Neural crest cell (in vitro differentiated cells): Measurements from ENCODE around the gene SGO1. TPM values are rescaled to one million over a fixed set of nuclear protein-coding genes. Genes with fewer than 3 reads are reported as not detected.

Source experiments
- DNase-seq: peaks from one replicate; pipeline ENCODE4 v3.0.0; 2021; ENCODE audit warnings: low read depth, mixed read lengths, low spot score
- H3K27ac Mint-ChIP-seq: one replicate; pipeline ENCODE4 v1.8.0; 2021; ENCODE audit warnings: mild to moderate bottlenecking, mixed read lengths; ENCODE audit not compliant: unreplicated experiment
- H3K27me3 Mint-ChIP-seq: 2 replicates; pipeline ENCODE4 v1.8.0; 2021; ENCODE audit warnings: low read depth, mild to moderate bottlenecking, mixed read lengths
- H3K36me3 Mint-ChIP-seq: 2 replicates; pipeline ENCODE4 v1.8.0; 2021; ENCODE audit warnings: low read depth, mild to moderate bottlenecking, mixed read lengths
- H3K4me1 Mint-ChIP-seq: 2 replicates; pipeline ENCODE4 v1.8.0; 2021; ENCODE audit warnings: mixed read lengths
- H3K4me3 Mint-ChIP-seq: one replicate; pipeline ENCODE4 v1.8.0; 2021; ENCODE audit warnings: mild to moderate bottlenecking, mixed read lengths
- H3K9me3 Mint-ChIP-seq: 2 replicates; pipeline ENCODE4 v1.8.0; 2021; ENCODE audit warnings: mixed read lengths
- CTCF ChIP-seq: fragments of 200-600 bp; sonication (generic); conservative IDR thresholded peaks from 2 replicates; pipeline ENCODE4 v1.5.0; 2021; ENCODE audit warnings: antibody characterized with exemption, mild to moderate bottlenecking
- long read RNA-seq: library from polyadenylated mRNA; unstranded; transcript quantifications from one replicate; pipeline ENCODE4 v2.0.0, GENCODE V29; 2020
- total RNA-seq: library from RNA; stranded (reverse); gene quantifications from 2 replicates; pipeline ENCODE4 v1.2.1, GENCODE V29; 2021

Gene SGO1
- total RNA-seq: 33.3 and 34.8 TPM in 2 replicates
- long read RNA-seq, partial matches to known transcripts: 33 of 56 reads
- long read RNA-seq, other reads (novel, unspliced or antisense): 15 of 56 reads

- H3K4me3 Mint-ChIP-seq: no peak within 1 kb of the TSS
- peak; percentile 97 for DNase-seq
- peaks cover 3% of the 10 kb centered on the region for H3K36me3 Mint-ChIP-seq
- no peaks in the 10 kb centered on the region for H3K4me1 Mint-ChIP-seq
- TF ChIP-seq CTCF: no peak
- no peaks in the 10 kb centered on the region for H3K9me3 Mint-ChIP-seq
- H3K27ac Mint-ChIP-seq: no peak within 1 kb of the TSS
- H3K27me3 Mint-ChIP-seq: peaks cover 2% of the 10 kb centered on the region
Measured at GRCh38 chr3:20185679-20186599, at the start of gene SGO1. Gene SGO1, minus strand, starts transcription at chr3:20186206. Its CDS starts 2,179 bp downstream, at chr3:20184027.

- no peaks in the 10 kb centered on the region for H3K9me3 Mint-ChIP-seq
- no peaks in the 10 kb centered on the region for H3K4me1 Mint-ChIP-seq
- no peak for DNase-seq
- H3K4me3 Mint-ChIP-seq: no peak overlapping the region
- H3K27me3 Mint-ChIP-seq: no peaks in the 10 kb centered on the region
- H3K27ac Mint-ChIP-seq: no peak overlapping the region
- no peak for TF ChIP-seq CTCF
- no peaks in the 10 kb centered on the region for H3K36me3 Mint-ChIP-seq
Measured at GRCh38 chr3:20235796-20236195, 49.8 kb upstream of the SGO1 start.

- Mint-ChIP-seq H3K27ac (no peak overlapping the region), H3K36me3 (no peaks in the 10 kb centered on the region), H3K4me1 (no peaks in the 10 kb centered on the region), H3K4me3 (no peak overlapping the region), H3K27me3 (no peaks in the 10 kb centered on the region), H3K9me3 (no peaks in the 10 kb centered on the region)
- no peak for DNase-seq
- no peak for TF ChIP-seq CTCF
Measured at GRCh38 chr3:20232906-20233780, 47.1 kb upstream of the SGO1 start.

GRCh38 chr3:20230954-20231353 lies 44.9 kb upstream of the SGO1 start:
- no peaks in the 10 kb centered on the region for H3K27me3 Mint-ChIP-seq
- H3K36me3 Mint-ChIP-seq: no peaks in the 10 kb centered on the region
- H3K4me1 Mint-ChIP-seq: no peaks in the 10 kb centered on the region
- DNase-seq: no peak
- no peaks in the 10 kb centered on the region for H3K9me3 Mint-ChIP-seq
- no peak overlapping the region for H3K4me3 Mint-ChIP-seq
- H3K27ac Mint-ChIP-seq: no peak overlapping the region
- no peak for TF ChIP-seq CTCF

GRCh38 chr3:20225769-20226168 lies 39.8 kb upstream of the SGO1 start:
- TF ChIP-seq CTCF: peak; percentile 62
- Mint-ChIP-seq H3K9me3 (no peaks in the 10 kb centered on the region), H3K4me1 (peaks cover 10% of the 10 kb centered on the region), H3K4me3 (no peak overlapping the region), H3K27ac (no peak overlapping the region), H3K36me3 (peaks cover 3% of the 10 kb centered on the region), H3K27me3 (no peaks in the 10 kb centered on the region)
- DNase-seq: no peak
